Muscle layer of colon (tissue), 2 donors: ENCODE results near the gene BTG4.

Source experiments
- H3K27ac ChIP-seq: one replicate; pipeline ENCODE4 v1.7.0; 2013; ENCODE audit warnings: low read depth, mild to moderate bottlenecking, low read length, moderate library complexity
- H3K27me3 ChIP-seq, 2 donors: one replicate each; pipeline ENCODE4 v1.7.0; 2013; ENCODE audit warnings: low read length in 2 of 2, mild to moderate bottlenecking in 2 of 2; ENCODE audit not compliant: insufficient read depth in 2 of 2, control insufficient read depth in 1 of 2
- H3K36me3 ChIP-seq: one replicate; pipeline ENCODE4 v1.7.0; 2013; ENCODE audit warnings: mild to moderate bottlenecking, low read length; ENCODE audit not compliant: insufficient read depth
- H3K4me1 ChIP-seq: one replicate; pipeline ENCODE4 v1.7.0; 2013; ENCODE audit warnings: mild to moderate bottlenecking, low read length; ENCODE audit not compliant: insufficient read depth
- H3K4me3 ChIP-seq, 2 donors: one replicate each; pipeline ENCODE4 v1.7.0; 2013; ENCODE audit warnings: low read length in 2 of 2, low read depth in 1 of 2, mild to moderate bottlenecking in 1 of 2, moderate library complexity in 1 of 2
- H3K9ac ChIP-seq: one replicate; pipeline ENCODE4 v1.7.0; 2013; ENCODE audit warnings: low read length
- H3K9me3 ChIP-seq: one replicate; pipeline ENCODE4 v1.7.0; 2013; ENCODE audit warnings: mild to moderate bottlenecking, low read length
- donor health status: abdominal sarcoma.
- donor health status: Adenocarcinoma of cecum.

Gene BTG4

GRCh38 chr11:111460340-111460739 lies 51.8 kb downstream of the BTG4 start:
- Histone ChIP-seq H3K36me3 (no peaks in the 10 kb centered on the region), H3K4me3 (no peak overlapping the region), H3K27me3 (no peaks in the 10 kb centered on the region), H3K27ac (no peak overlapping the region), H3K9ac (no peak overlapping the region), H3K4me1 (peaks cover 6% of the 10 kb centered on the region), H3K9me3 (no peaks in the 10 kb centered on the region)

- H3K27ac ChIP-seq, result no peak overlapping the region
- no peak overlapping the region for H3K9ac ChIP-seq
- no peaks in the 10 kb centered on the region for H3K9me3 ChIP-seq
- H3K27me3 ChIP-seq, result no peaks in the 10 kb centered on the region
- H3K4me1 ChIP-seq, result peaks cover 6% of the 10 kb centered on the region
- no peaks in the 10 kb centered on the region for H3K36me3 ChIP-seq
- H3K4me3 ChIP-seq, result no peak overlapping the region
These were observed 52.5 kb downstream of the BTG4 start for GRCh38 chr11:111459506-111460270.

GRCh38 chr11:111457731-111458368 lies 54.3 kb downstream of the BTG4 start:
- Histone ChIP-seq H3K27ac (no peak overlapping the region), H3K36me3 (no peaks in the 10 kb centered on the region), H3K4me1 (peaks cover 6% of the 10 kb centered on the region), H3K9ac (no peak overlapping the region), H3K27me3 (no peaks in the 10 kb centered on the region), H3K9me3 (no peaks in the 10 kb centered on the region), H3K4me3 (no peak overlapping the region)

GRCh38 chr11:111456859-111457730 lies 55.1 kb downstream of the BTG4 start:
- H3K27me3 ChIP-seq, result no peaks in the 10 kb centered on the region
- H3K9ac ChIP-seq, result no peak overlapping the region
- no peak overlapping the region for H3K27ac ChIP-seq
- peaks cover 6% of the 10 kb centered on the region for H3K4me1 ChIP-seq
- no peak overlapping the region for H3K4me3 ChIP-seq
- H3K9me3 ChIP-seq, result no peaks in the 10 kb centered on the region
- H3K36me3 ChIP-seq, result no peaks in the 10 kb centered on the region

- H3K4me1 ChIP-seq, result peaks cover 6% of the 10 kb centered on the region
- H3K9ac ChIP-seq, result no peak overlapping the region
- no peak overlapping the region for H3K27ac ChIP-seq
- H3K9me3 ChIP-seq, result no peaks in the 10 kb centered on the region
- no peaks in the 10 kb centered on the region for H3K36me3 ChIP-seq
- H3K27me3 ChIP-seq, result no peaks in the 10 kb centered on the region
- no peak overlapping the region for H3K4me3 ChIP-seq
These were observed 55.9 kb downstream of the BTG4 start for GRCh38 chr11:111456086-111456858.

DNA sequence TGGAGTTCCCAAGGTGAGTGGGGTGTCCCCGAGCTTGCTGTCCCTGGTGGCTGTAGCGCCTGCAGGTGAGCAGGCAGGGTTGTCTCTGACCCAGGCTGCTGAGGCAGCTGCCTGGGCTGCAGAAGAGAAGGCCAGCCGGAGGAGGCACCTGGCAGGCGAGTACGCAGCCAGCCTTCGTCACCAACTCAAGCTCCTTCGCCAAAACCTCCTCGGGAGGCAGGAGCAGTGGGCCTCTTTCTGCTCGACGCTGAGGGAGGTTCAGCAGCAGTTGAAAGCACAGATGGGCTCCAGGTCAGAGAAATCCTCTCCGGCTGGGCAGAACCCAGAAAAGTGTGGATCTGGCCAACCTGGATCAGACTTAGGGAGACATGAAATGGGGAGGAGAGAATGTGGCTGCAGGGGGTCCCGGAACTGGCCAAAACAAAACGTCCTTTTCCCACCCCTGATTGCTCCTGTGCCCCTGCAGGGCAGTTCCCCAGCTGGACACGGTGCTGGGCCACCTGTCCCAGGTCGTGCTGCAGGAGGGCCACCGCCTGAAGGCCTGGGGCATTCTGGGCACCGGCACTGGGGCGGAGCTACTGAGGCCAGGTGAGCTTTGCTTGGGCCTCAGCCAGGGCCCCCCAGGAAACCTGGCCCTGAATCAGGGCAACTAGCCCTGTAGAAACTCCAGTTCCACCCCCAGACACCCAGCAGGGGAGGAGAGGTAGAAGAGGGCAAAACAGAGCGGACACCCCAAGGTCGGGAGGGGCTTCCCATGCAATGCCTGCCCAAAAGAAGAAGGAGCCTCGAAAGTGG lies 56.7 kb downstream of the BTG4 start:
- Histone ChIP-seq H3K9ac (no peak overlapping the region), H3K27me3 (no peaks in the 10 kb centered on the region), H3K27ac (no peak overlapping the region), H3K36me3 (no peaks in the 10 kb centered on the region), H3K4me1 (no peaks in the 10 kb centered on the region), H3K9me3 (no peaks in the 10 kb centered on the region), H3K4me3 (no peak overlapping the region)

- Histone ChIP-seq H3K27ac (no peak overlapping the region), H3K36me3 (no peaks in the 10 kb centered on the region), H3K9ac (no peak overlapping the region)
These were observed 57.5 kb downstream of the BTG4 start for GRCh38 chr11:111454561-111455192.

GRCh38 chr11:111452817-111453552 lies 59.2 kb downstream of the BTG4 start:
- H3K27ac ChIP-seq, result no peak overlapping the region
- no peak overlapping the region for H3K4me3 ChIP-seq
- H3K9me3 ChIP-seq, result no peaks in the 10 kb centered on the region
- no peak overlapping the region for H3K9ac ChIP-seq
- H3K27me3 ChIP-seq, result no peaks in the 10 kb centered on the region
- H3K36me3 ChIP-seq, result no peaks in the 10 kb centered on the region
- H3K4me1 ChIP-seq, result no peaks in the 10 kb centered on the region

More at GRCh38 chr11:111454561-111455192, 57.5 kb downstream of the BTG4 start:
- H3K9me3 ChIP-seq, result no peaks in the 10 kb centered on the region
- H3K4me3 ChIP-seq, result no peak overlapping the region
- no peaks in the 10 kb centered on the region for H3K27me3 ChIP-seq
- no peaks in the 10 kb centered on the region for H3K4me1 ChIP-seq

GRCh38 chr11:111452146-111452545 lies 60.0 kb downstream of the BTG4 start:
- Histone ChIP-seq H3K27ac (no peak overlapping the region), H3K4me1 (no peaks in the 10 kb centered on the region), H3K27me3 (no peaks in the 10 kb centered on the region), H3K36me3 (no peaks in the 10 kb centered on the region), H3K9ac (no peak overlapping the region), H3K9me3 (no peaks in the 10 kb centered on the region), H3K4me3 (no peak overlapping the region)
